ENCODE data around the gene FCGR3A.
"Not testable (repeated sequence)": the region's sequence is repeated elsewhere in the genome, so short reads cannot be mapped to it uniquely, and the experiment has no call there.

DNA sequence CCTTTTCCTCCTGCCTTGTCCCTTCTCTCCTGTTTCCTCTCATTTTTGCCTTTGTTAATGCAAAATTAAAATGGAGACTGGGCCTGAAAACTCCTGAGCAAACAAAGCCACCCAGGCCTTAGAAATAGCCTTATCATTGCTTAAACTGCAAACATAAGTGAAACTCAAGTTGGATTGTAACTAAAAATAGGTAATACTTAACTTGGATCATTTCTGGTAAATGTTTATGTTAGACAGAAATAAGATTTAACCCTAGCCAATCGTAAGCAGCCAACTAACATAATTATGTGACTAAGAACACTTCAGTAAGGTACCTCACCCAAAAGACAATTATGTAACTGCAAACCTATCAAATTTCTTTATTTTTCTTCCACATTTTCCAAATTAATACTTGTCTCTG lies 35.7 kb downstream of the FCGR3A start:
- not testable (repeated sequence) for TF ChIP-seq CTCF (IDR thresholded peaks at IDR 0.05 in 8 of 11, conservative IDR thresholded peaks at IDR 0.05 in 3 of 11); POLR2AphosphoS5 (IDR thresholded peaks at IDR 0.05); POLR2A (IDR thresholded peaks at IDR 0.05)
